Activated T-cell treated with anti-CD3 and anti-CD28 coated beads for 24 hours (primary cell): ENCODE data around the gene TM4SF1.

ENCODE experiments used
- DNase-seq: peaks from one replicate; pipeline ENCODE4 v3.0.0-alpha.2; 2020; ENCODE audit warnings: low read depth

The TM4SF1 gene, protein sequence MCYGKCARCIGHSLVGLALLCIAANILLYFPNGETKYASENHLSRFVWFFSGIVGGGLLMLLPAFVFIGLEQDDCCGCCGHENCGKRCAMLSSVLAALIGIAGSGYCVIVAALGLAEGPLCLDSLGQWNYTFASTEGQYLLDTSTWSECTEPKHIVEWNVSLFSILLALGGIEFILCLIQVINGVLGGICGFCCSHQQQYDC

DNA sequence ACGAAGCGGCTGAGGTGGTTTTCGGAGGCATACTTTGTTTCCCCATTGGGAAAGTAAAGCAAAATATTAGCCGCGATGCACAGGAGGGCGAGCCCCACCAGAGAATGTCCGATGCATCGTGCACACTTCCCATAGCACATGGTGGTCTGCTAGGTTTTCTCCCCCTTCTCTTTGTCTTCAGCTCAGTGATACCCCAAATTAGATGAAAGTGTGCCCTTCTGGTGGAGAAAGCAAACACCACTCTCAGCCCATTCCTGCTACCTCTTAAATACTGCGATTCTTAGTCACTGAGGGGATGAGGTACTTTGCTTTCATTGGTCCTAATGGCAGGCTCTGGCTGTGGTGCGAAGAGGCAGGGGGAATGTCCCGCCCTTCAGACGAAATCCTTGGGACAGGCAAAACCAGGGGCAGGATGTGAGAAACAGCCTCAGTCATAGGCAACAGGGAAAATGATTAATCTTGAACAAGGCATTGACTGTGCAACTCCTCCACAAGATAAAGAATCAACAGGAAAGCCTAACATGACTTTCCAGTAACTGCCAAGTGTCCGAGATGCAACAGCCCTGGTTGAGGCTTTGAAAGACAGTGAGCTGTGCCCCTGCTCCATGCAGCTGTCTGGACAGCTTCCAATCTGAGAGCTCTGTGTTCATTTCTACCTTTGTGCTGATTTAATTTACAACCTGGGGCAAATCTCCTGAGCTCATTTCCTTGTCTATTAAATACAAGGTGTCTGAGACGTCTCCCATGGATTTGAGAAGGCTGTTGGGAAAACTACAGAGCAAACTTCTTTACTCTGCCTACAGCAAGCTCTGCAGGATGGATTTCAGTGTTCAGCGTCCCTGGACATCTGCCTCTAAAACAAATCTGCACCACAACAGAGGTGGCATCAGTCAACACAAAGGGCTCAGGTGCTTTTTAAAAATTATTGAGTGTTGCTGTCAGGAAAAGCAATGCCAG lies at the start of gene TM4SF1:
TSS of gene TM4SF1 (minus strand) at position 242 of the 957 bp plus-strand sequence. CDS start at position 140, 102 bp downstream.
- DNase-seq: no peak

- DNase-seq: no peak
Measured at GRCh38 chr3:149426325-149426724, 48.9 kb upstream of the TM4SF1 start.

- no peak for DNase-seq
Measured at GRCh38 chr3:149424918-149425317, 47.5 kb upstream of the TM4SF1 start.

DNA sequence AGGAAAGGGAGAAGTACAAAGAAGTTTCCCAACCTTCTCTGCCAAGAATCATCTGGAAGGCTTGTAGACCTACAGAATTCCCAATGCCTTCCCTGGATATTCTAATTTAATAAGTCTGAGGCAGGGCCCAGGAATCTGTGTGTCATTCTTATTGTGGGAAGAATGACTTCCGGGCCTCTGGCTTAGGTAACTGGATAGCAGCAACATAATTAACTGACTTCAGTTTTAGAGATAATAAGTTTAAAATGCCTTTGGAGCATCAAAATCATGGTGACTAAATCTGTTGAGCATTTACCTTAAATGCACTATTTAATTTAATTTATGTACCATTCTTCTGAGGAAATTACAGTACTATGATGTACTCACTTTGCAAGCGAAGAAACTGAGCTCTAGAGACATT lies 44.3 kb upstream of the TM4SF1 start:
- DNase-seq: no peak

DNA sequence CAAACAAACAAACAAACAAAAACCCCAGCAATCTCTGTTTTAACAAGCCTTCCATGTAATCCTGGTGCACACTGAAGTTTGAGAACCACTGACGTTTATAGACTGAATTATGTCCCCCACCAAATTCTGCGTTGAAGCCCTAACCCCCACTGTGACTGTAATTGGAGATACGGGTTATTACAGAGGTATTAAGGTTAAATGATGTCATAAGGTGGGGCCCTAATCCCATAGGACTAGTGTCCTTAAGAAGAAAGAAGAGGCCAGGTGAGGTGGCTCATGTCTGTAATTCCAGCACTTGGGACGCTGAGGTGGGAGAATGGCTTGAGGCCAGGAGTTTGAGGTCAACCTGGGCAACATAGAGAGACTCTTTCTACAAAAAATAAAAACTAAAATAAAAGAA lies 42.4 kb upstream of the TM4SF1 start:
- DNase-seq: no peak

DNA sequence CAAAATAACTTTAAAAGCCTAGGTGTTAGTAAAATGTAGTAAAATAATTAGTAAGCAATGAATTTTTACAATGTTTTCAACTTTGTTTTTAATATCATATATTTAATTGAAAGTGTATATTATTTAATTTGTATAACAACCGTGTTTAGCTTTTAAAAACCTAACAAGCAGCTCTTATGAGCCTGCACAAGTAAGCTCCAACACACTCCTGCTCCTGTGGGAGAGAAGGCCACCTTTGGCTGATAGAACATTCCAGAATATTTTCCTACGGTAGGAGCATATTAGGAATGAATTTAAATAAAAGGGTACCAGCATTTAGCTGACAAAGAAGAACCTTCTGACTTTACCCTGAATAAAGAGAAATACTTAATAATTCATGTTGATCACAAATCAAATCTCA lies 40.3 kb upstream of the TM4SF1 start:
- no peak for DNase-seq

DNA sequence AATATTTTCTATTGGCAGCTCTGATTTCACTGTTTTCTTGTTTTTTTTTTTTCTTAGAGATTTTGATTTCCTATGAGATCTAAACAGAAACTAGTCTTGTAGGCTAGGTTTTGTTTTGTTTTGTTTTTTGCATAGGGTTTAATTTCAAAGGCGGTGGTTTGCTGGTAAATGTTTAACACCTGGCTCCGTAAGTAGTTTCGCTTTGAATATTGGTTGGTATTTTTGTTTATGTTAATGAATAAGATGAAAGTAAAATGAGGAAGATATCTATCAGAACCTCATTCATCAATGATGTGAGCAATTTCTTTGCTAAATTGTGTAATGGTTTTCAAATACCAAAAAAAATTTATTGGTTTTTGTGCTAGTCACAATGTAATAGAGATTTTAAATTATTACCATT lies 39.7 kb upstream of the TM4SF1 start:
- no peak for DNase-seq

DNA sequence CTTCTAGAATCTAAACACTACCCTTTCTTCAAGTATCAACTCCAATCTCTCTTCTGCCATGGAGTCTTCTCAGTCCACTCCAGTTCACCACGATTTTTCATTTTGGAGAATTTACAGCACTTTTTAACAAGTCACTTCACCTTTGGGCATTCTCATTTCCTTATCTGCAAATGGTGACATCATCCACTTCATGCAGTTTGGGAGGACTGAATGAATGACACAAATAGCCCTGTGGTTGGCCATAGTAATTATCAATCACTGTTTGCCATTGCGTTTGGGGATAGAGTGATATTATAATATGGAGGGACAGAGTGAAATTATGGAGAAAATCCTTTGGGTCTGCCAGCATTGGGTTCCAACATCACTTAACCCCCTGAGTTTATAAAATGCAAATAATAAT lies 38.0 kb upstream of the TM4SF1 start:
- no peak for DNase-seq

GRCh38 chr3:149414557-149415231 lies 37.2 kb upstream of the TM4SF1 start:
- DNase-seq: no peak

GRCh38 chr3:149411583-149411982 lies 34.1 kb upstream of the TM4SF1 start:
- DNase-seq: no peak

GRCh38 chr3:149409351-149409750 lies 31.9 kb upstream of the TM4SF1 start:
- no peak for DNase-seq

- no peak for DNase-seq
Measured at GRCh38 chr3:149407898-149408297, 30.4 kb upstream of the TM4SF1 start.

DNA sequence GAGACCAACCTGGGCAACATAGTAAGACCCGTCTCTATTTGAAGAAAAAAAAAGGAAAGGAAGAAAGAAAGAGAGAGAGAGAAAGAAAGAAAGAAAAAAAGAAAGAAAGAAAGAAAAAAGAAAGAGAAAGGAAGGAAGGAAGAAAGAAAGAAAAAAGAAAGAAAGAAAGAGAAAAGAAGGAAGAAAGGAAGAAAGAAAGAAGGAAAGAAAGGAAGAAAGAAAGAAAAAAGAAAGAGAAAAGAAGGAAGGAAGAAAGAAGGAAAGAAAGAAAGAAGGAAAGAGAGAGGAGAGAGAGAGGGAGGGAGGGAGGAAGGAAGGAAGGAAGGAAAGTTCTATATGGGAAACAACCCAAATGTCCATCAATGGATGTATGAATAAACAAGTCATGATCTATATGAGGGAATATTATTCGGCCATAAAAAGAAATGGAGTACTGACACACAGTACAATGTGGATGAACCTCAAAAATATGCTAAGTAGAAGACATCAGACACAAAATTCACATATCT lies 28.8 kb upstream of the TM4SF1 start:
- DNase-seq: no peak

- no peak for DNase-seq
Measured at GRCh38 chr3:149403443-149403842, 26.0 kb upstream of the TM4SF1 start.

GRCh38 chr3:149402481-149402880 lies 25.0 kb upstream of the TM4SF1 start:
- no peak for DNase-seq

- DNase-seq: no peak
Measured at GRCh38 chr3:149401926-149402310, 24.5 kb upstream of the TM4SF1 start.

GRCh38 chr3:149401212-149401925 lies 23.9 kb upstream of the TM4SF1 start:
- no peak for DNase-seq

DNA sequence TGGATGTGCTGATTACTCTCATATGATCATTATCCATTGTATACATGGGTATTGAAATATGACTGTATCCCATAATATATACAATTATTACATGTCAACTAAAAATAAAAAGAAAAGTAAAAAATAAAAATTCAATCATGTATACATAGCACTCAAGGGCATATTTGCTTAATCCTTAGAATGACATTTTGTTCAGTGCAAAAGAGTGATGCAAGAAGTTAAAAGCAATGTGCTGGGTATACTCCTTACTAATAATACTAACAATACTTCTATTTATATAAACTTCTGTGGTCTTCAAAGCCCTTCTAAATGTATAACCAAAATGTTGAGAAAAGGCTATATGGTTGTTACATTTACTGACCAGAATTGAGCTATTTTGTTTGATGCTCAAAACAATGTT lies 23.2 kb upstream of the TM4SF1 start:
- no peak for DNase-seq

DNA sequence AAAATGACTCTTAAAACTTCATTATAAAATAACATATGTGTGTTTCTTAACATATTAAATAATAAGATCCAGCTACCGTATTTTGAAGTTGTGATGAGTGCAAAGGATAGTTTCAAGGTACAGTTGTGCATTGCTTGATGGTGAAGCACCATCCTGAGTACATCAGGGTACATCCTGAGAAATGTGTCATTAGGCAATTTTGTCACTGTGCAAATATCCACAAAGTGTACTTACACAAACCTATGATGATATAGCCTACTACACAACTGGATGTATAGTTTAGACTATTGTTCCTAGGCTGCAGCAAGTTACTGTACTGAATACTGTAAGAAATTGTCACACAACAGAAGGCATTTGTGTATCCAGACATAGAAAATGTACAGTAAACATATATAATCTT lies 20.8 kb upstream of the TM4SF1 start:
- no peak for DNase-seq

DNA sequence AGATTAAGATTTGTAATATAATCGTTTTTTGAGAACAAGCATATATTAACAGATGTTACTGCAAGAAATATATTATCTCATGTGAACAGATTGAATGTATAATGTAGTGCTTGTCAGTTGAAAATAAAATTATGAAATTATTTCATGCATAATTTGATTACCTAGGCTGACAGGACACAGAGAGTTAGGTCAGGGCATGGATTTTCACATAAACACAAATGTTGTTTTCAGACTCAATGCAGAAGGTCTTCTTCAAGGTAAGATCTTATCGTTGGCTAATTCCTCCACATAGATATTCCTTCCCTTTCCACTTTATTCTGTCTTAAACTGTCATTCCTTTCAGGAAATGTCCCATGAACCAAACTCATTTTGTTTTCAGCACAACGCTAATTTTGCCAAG lies 20.1 kb upstream of the TM4SF1 start:
- DNase-seq: no peak

DNA sequence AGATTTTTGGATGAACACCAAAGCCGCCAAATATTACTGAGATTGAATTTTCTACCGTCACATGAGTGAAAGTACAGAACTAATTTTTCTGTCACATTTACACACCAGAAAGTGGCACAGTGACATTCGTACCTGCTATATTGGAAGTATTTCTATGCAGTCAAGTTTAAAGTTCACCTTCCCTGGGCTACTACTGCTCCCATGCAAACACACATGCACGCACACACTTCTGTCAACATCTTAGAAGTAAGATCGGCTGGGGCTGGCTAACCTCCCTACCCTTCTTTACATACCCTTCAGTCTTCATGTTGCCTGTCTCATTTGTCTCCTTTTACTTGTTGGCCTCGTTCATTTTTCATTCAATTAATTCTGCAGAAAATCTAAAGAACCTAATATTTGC lies 19.0 kb upstream of the TM4SF1 start:
- DNase-seq: no peak
